Upper lobe of left lung (tissue), 6 donors: ENCODE measurements around the gene OR6P1. TPM values are rescaled to one million over a fixed set of nuclear protein-coding genes. Genes with fewer than 3 reads are reported as not detected.

Experiments used
- ATAC-seq, 2 donors: fragments of 200-7000 bp; cut with Tn5 transposase; one replicate each; pipeline ENCODE4 v1.9.1; 2022; ENCODE audit warnings: mild to moderate bottlenecking in 2 of 2, moderate library complexity in 2 of 2; ENCODE audit not compliant: low FRiP score in 2 of 2
- DNase-seq, 2 donors: peaks; one replicate each; pipeline ENCODE4 v3.0.0-alpha.2; 2019 to 2020
- H3K27ac ChIP-seq, 4 donors: fragments of 200-600 bp; sonication (generic); one replicate each; pipeline ENCODE4 v1.5.1; 2016 to 2019
- H3K27me3 ChIP-seq, 4 donors: fragments of 200-600 bp; sonication (generic); one replicate each; pipeline ENCODE4 v1.5.1; 2017 to 2019
- H3K36me3 ChIP-seq, 4 donors: fragments of 200-600 bp; sonication (generic); one replicate each; pipeline ENCODE4 v1.5.1; 2016 to 2019
- H3K4me1 ChIP-seq, 4 donors: fragments of 200-600 bp; sonication (generic); one replicate each; pipeline ENCODE4 v1.5.1; 2018 to 2019
- H3K4me3 ChIP-seq, 4 donors: fragments of 200-600 bp; sonication (generic); one replicate each; pipeline ENCODE4 v1.5.1; 2017 to 2019; ENCODE audit warnings: mild to moderate bottlenecking in 2 of 4, moderate library complexity in 1 of 4
- H3K9me3 ChIP-seq, 4 donors: fragments of 200-600 bp; sonication (generic); one replicate each; pipeline ENCODE4 v1.5.1; 2018 to 2019
- CTCF ChIP-seq, 6 experiments: fragments of 450-650 bp in 4 of 6; fragments of 200-600 bp in 2 of 6; sonication (generic) in 2 of 6; IDR thresholded peaks; one replicate each; pipeline ENCODE4 v1.5.1; 2016 to 2019; ENCODE audit warnings: antibody characterized with exemption in 6 of 6
- EP300 ChIP-seq, 4 donors: sonication (generic); formaldehyde crosslinking; IDR thresholded peaks; one replicate each; pipeline ENCODE4 v1.5.1; 2017; ENCODE audit warnings: antibody characterized with exemption in 4 of 4, control low read depth in 2 of 4
- POLR2A ChIP-seq, 4 donors: fragments of 450-650 bp; IDR thresholded peaks; one replicate each; pipeline ENCODE4 v1.5.1; 2016 to 2017; ENCODE audit warnings: antibody characterized with exemption in 4 of 4, mild to moderate bottlenecking in 2 of 4
- POLR2AphosphoS5 ChIP-seq, 2 donors: sonication (generic); formaldehyde crosslinking; IDR thresholded peaks; one replicate each; pipeline ENCODE4 v1.5.1; 2017; ENCODE audit warnings: antibody characterized with exemption in 2 of 2
- WGBS, 2 donors: methylation state at CpG; one replicate each; pipeline ENCODE4 v1.1.5; 2017 to 2018; 5-methylcytosine and 5-hydroxymethylcytosine counted together
- total RNA-seq, 6 donors: library from RNA; depleted of rRNA in 4 of 6; stranded (reverse); fragments of >200 nt in 4 of 6; gene quantifications; one replicate each; pipeline versions ENCODE4 v1.1.0 to v1.2.1, GENCODE V29; 2016 to 2021
- donor health status: DM: no; HTN: no; CAD: no; lungs with moderate emphysema.
- donor health status: DM: no; HTN: yes; CAD: no; lungs with severe emphysema.

Gene OR6P1, protein sequence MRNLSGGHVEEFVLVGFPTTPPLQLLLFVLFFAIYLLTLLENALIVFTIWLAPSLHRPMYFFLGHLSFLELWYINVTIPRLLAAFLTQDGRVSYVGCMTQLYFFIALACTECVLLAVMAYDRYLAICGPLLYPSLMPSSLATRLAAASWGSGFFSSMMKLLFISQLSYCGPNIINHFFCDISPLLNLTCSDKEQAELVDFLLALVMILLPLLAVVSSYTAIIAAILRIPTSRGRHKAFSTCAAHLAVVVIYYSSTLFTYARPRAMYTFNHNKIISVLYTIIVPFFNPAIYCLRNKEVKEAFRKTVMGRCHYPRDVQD
- not detected for total RNA-seq

GRCh38 chr1:158570480-158570879 is at the start of gene OR6P1:
OR6P1 (minus strand) TSS chr1:158570580; CDS start chr1:158563604, 6,976 bp downstream.
- ATAC-seq (no peak), DNase-seq (no peak)
- H3K9me3 ChIP-seq: no peaks in the 10 kb centered on the region
- no peaks in the 10 kb centered on the region for H3K27me3 ChIP-seq
- TF ChIP-seq POLR2A (IDR thresholded peaks at IDR 0.05): no peak
- no peak for TF ChIP-seq CTCF (IDR thresholded peaks at IDR 0.05)
- no peak for TF ChIP-seq EP300 (IDR thresholded peaks at IDR 0.05)
- no peak for TF ChIP-seq POLR2AphosphoS5 (IDR thresholded peaks at IDR 0.05)
- H3K4me3 ChIP-seq: no peak within 1 kb of the TSS
- 60 to 83% methylated on average over 3 of the region's 3 CpGs for WGBS, 2 donors
- H3K27ac ChIP-seq: no peak within 1 kb of the TSS
- no peaks in the 10 kb centered on the region for H3K36me3 ChIP-seq
- H3K4me1 ChIP-seq: no peaks in the 10 kb centered on the region

DNA sequence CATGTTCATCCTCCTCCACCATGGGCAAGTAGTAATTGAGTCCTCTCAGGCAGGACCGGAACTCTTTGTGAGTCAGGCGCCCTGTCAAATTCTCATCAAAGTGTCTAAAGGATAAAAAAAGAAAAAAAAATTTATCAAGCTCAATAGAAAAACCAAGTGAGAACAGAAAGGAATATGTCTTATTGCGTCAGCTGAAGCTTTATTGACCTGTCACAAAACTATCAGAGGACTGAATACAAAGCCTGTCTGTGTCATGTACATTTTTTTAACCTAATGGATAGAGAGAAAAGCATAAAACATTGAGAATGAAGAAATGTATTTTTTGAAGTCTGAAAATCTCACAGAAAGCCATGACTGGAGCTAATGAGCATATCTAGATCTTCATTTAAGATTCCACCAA is 43.4 kb upstream of the OR6P1 start:
- Histone ChIP-seq H3K27ac (no peak overlapping the region), H3K4me1 (no peaks in the 10 kb centered on the region), H3K9me3 (no peaks in the 10 kb centered on the region), H3K4me3 (no peak overlapping the region), H3K27me3 (no peaks in the 10 kb centered on the region), H3K36me3 (no peaks in the 10 kb centered on the region)
- no peak for ATAC-seq
- TF ChIP-seq POLR2A (IDR thresholded peaks at IDR 0.05) (no peak), CTCF (IDR thresholded peaks at IDR 0.05) (no peak), POLR2AphosphoS5 (IDR thresholded peaks at IDR 0.05) (no peak), EP300 (IDR thresholded peaks at IDR 0.05) (no peak)
- no peak for DNase-seq
- 93 to 98% methylated on average over 3 of the region's 3 CpGs for WGBS, 2 donors

- H3K36me3 ChIP-seq: no peaks in the 10 kb centered on the region
- WGBS, 2 donors: 62 to 75% methylated on average over 3 of the region's 3 CpGs
- ATAC-seq: no peak
- TF ChIP-seq CTCF (IDR thresholded peaks at IDR 0.05) (no peak), POLR2A (IDR thresholded peaks at IDR 0.05) (no peak), POLR2AphosphoS5 (IDR thresholded peaks at IDR 0.05) (no peak)
- H3K9me3 ChIP-seq: no peaks in the 10 kb centered on the region
- H3K27me3 ChIP-seq: no peaks in the 10 kb centered on the region
- DNase-seq: no peak
- H3K4me3 ChIP-seq: no peak overlapping the region
- H3K27ac ChIP-seq: no peak overlapping the region
- H3K4me1 ChIP-seq: no peaks in the 10 kb centered on the region
These were observed 41.5 kb upstream of the OR6P1 start for GRCh38 chr1:158611916-158612315.

DNA sequence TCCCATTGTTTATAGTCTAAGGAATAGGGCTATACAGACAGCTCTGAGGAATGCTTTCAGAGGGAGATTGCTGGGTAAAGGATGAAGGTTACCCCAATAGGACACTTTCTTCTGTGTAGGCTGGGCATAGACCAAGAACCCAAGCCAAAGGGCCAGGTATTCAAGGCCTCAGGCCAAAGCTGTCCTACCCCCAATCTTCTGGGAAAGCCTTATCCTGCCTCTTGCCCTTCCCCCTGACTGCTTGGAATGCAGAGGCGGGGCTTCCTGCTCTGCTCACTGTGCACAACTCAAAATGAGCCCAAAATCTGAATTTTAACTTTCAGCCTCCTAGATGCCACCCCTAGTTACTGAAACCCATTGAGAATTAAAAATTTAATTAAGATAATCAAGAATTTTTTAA is 36.9 kb upstream of the OR6P1 start:
- no peak for DNase-seq
- TF ChIP-seq POLR2AphosphoS5 (IDR thresholded peaks at IDR 0.05) (no peak), CTCF (IDR thresholded peaks at IDR 0.05) (no peak), POLR2A (IDR thresholded peaks at IDR 0.05) (no peak), EP300 (IDR thresholded peaks at IDR 0.05) (no peak)
- Histone ChIP-seq H3K4me3 (no peak overlapping the region), H3K27ac (no peak overlapping the region), H3K36me3 (no peaks in the 10 kb centered on the region), H3K4me1 (no peaks in the 10 kb centered on the region), H3K27me3 (no peaks in the 10 kb centered on the region), H3K9me3 (no peaks in the 10 kb centered on the region)
- ATAC-seq: peak in 1 of 2 donors; percentile 46
- 69 to 93% methylated on average over 1 of the region's 1 CpG for WGBS, 2 donors

DNA sequence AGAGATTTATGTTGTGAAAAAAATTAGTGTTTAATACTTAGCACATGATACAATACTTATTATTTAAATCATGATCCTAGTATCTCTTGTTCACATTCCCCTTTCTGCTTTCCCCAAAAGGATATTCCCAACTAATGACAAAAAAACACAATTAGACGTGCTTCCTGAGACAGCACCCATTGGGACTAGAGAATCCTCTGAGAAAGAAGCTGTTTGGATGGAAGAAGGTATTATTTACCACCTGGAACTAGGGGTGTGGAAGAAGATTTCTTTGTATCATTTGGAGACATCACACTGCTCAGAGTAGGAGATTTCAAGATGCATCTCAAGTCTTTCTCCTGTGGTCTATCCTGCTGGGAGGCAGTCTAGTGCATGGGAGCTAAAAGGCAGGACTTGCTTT is 34.6 kb upstream of the OR6P1 start, which contains the start of gene OR10Z1:
Gene OR10Z1, plus strand, starts transcription at position 301 of the 400 bp plus-strand sequence. CDS start 1,171 bp downstream, outside the sequence.
- no peak for TF ChIP-seq POLR2AphosphoS5 (IDR thresholded peaks at IDR 0.05)
- H3K27ac ChIP-seq: no peak within 1 kb of the TSS
- H3K27me3 ChIP-seq: no peaks in the 10 kb centered on the region
- H3K36me3 ChIP-seq: no peaks in the 10 kb centered on the region
- DNase-seq (no peak), ATAC-seq (no peak)
- WGBS, 2 donors: 58 to 80% methylated on average over 1 of the region's 1 CpG
- H3K9me3 ChIP-seq: no peaks in the 10 kb centered on the region
- no peak within 1 kb of the TSS for H3K4me3 ChIP-seq
- H3K4me1 ChIP-seq: no peaks in the 10 kb centered on the region
